HepG2 (cell line): Measurements from ENCODE around the gene EEA1. TPM values are rescaled to one million over a fixed set of nuclear protein-coding genes. Genes with fewer than 3 reads are reported as not detected.

ENCODE experiments used
- ARHGAP35 ChIP-seq: sonication (generic); formaldehyde crosslinking; IDR thresholded peaks from 2 replicates; pipeline ENCODE4 v1.9.0; 2022; ENCODE audit warnings: mild to moderate bottlenecking, inconsistent platforms, moderate library complexity, missing genetic modification reagents, borderline replicate concordance
- ATRX ChIP-seq: sonication (generic); formaldehyde crosslinking; IDR thresholded peaks from 2 replicates; pipeline ENCODE4 v1.4.0; 2020; ENCODE audit warnings: missing genetic modification reagents, borderline replicate concordance
- FOXC1 ChIP-seq: sonication (generic); formaldehyde crosslinking; IDR thresholded peaks from 2 replicates; pipeline ENCODE4 v1.8.0; 2022; ENCODE audit warnings: mild to moderate bottlenecking, missing genetic modification reagents, borderline replicate concordance
- GMEB2 ChIP-seq: IDR thresholded peaks from 2 replicates; pipeline ENCODE4 v1.6.1; 2016; ENCODE audit warnings: missing biosample characterization, missing genetic modification reagents, low read depth
- HNRNPL ChIP-seq: fragments of 200-400 bp; formaldehyde crosslinking; IDR thresholded peaks from 2 replicates; pipeline ENCODE4 v1.6.1; 2017; ENCODE audit warnings: mild to moderate bottlenecking, low read depth, low read length
- KAT2B ChIP-seq: fragments of 150-350 bp; IDR thresholded peaks from 2 replicates; pipeline ENCODE4 v1.6.1; 2014; ENCODE audit warnings: low read depth, low read length, borderline replicate concordance
- KAT8 ChIP-seq: IDR thresholded peaks from 2 replicates; pipeline ENCODE4 v1.6.1; 2016; ENCODE audit warnings: missing genetic modification reagents, missing compliant biosample characterization
- MLX ChIP-seq: IDR thresholded peaks from 2 replicates; pipeline ENCODE4 v1.6.1; 2016
- NFIC ChIP-seq: IDR thresholded peaks from 2 replicates; pipeline ENCODE4 v1.6.1; 2012; ENCODE audit warnings: mild to moderate bottlenecking, low read length, inconsistent platforms
- PCBP1 ChIP-seq: fragments of 200-400 bp; formaldehyde crosslinking; IDR thresholded peaks from 2 replicates; pipeline ENCODE4 v1.6.1; 2017; ENCODE audit warnings: mild to moderate bottlenecking, low read depth, low read length, borderline replicate concordance
- REST ChIP-seq, 2 experiments: IDR thresholded peaks; 2 replicates each; pipeline ENCODE4 v1.6.1; 2011 to 2012; ENCODE audit warnings: low read length in 2 of 2, borderline replicate concordance in 1 of 2, low read depth in 1 of 2, mild to moderate bottlenecking in 1 of 2, moderate library complexity in 1 of 2
- SMC3 ChIP-seq: IDR thresholded peaks from 2 replicates; pipeline ENCODE4 v1.6.1; 2011; ENCODE audit warnings: low read length, improper control_type of control experiment
- WIZ ChIP-seq: sonication (generic); formaldehyde crosslinking; IDR thresholded peaks from 2 replicates; pipeline ENCODE4 v1.5.1; 2020; ENCODE audit warnings: mild to moderate bottlenecking, missing genetic modification reagents
- ZBTB21 ChIP-seq: sonication (generic); formaldehyde crosslinking; IDR thresholded peaks from 2 replicates; pipeline ENCODE4 v1.4.0; 2020; ENCODE audit warnings: missing genetic modification reagents
- ZFP36 ChIP-seq: fragments of 150-350 bp; IDR thresholded peaks from 2 replicates; pipeline ENCODE4 v1.6.1; 2018; ENCODE audit warnings: borderline replicate concordance, low read length, low read depth; ENCODE audit not compliant: partially characterized antibody
- ZNF232 ChIP-seq: sonication (generic); formaldehyde crosslinking; IDR thresholded peaks from 2 replicates; pipeline ENCODE4 v1.4.0; 2020; ENCODE audit warnings: missing genetic modification reagents, borderline replicate concordance
- ZNF253 ChIP-seq: sonication (generic); formaldehyde crosslinking; IDR thresholded peaks from 2 replicates; pipeline ENCODE4 v1.8.0; 2022; ENCODE audit warnings: mild to moderate bottlenecking, missing genetic modification reagents, borderline replicate concordance
- ZNF282 ChIP-seq: fragments of 450-650 bp; IDR thresholded peaks from 2 replicates; pipeline ENCODE4 v1.6.1; 2018; ENCODE audit not compliant: partially characterized antibody
- ZNF331 ChIP-seq: sonication (generic); formaldehyde crosslinking; IDR thresholded peaks from 2 replicates; pipeline ENCODE4 v1.4.0; 2020; ENCODE audit warnings: missing genetic modification reagents
- ZNF432 ChIP-seq: sonication (generic); formaldehyde crosslinking; IDR thresholded peaks from 2 replicates; pipeline ENCODE4 v1.5.0; 2020; ENCODE audit warnings: missing genetic modification reagents, mild to moderate bottlenecking, borderline replicate concordance
- ZNF468 ChIP-seq: sonication (generic); formaldehyde crosslinking; IDR thresholded peaks from 2 replicates; pipeline ENCODE4 v1.8.0; 2022; ENCODE audit warnings: mild to moderate bottlenecking, moderate library complexity, missing genetic modification reagents
- ZNF564 ChIP-seq: sonication (generic); formaldehyde crosslinking; IDR thresholded peaks from 2 replicates; pipeline ENCODE4 v1.8.1; 2023; ENCODE audit warnings: mild to moderate bottlenecking, missing genetic modification reagents
- polyA plus RNA-seq, 8 experiments: library from polyadenylated mRNA; depleted of rRNA in 3 of 8; stranded (reverse) in 7 of 8; unstranded in 1 of 8; fragments of >200 nt; fragmentation: Illumina TruSeq in 4 of 8; extraction: Trizol in 4 of 8; gene quantifications; 2 replicates each; pipeline versions ENCODE4 v1.2.1 to v1.2.3, GENCODE V29; 2011 to 2016; ENCODE audit warnings: low read depth in 4 of 8, missing spikeins in 1 of 8, mixed read lengths in 1 of 8; ENCODE audit not compliant: insufficient read depth in 1 of 8
- total RNA-seq, 5 experiments: library from RNA; depleted of rRNA; stranded (reverse); fragments of >200 nt; fragmentation: Illumina TruSeq; extraction: Trizol; gene quantifications; 2 replicates each; pipeline ENCODE4 v1.2.3, GENCODE V29; 2016; ENCODE audit warnings: low read depth in 1 of 5

The EEA1 gene
- total and polyA plus RNA-seq, 2 of the 13 experiments (the other 11 are each of a cell fraction or from before 2014, with no cell fraction given): 5.0 to 19.3 TPM

GRCh38 chr12:92928962-92929915, at the start of gene EEA1 (continued):
- TF ChIP-seq KAT2B (no peak), ZNF232 (CRISPR knock-in tag) (peak; percentile 94), REST (IDR thresholded peaks at IDR 0.05; ENCODE audit: borderline replicate concordance in 1 of 2, low read depth in 1 of 2, low read length in 2 of 2) (peak in 1 of 2 experiments; percentile 53; a peak in 1 of 4 replicates), MLX (peak; percentile 62; the same call in 1 of the 2 replicates), ZNF253 (no peak; the same call in 1 of the 2 replicates), FOXC1 (CRISPR knock-in tag) (peak; percentile 96), KAT8 (CRISPR knock-in tag) (peak; percentile 93), ARHGAP35 (CRISPR knock-in tag) (peak; percentile 77; the same call in 1 of the 2 replicates), GMEB2 (CRISPR knock-in tag) (peak; percentile 66), HNRNPL (no peak), ZNF432 (CRISPR knock-in tag) (no peak), ZNF564 (CRISPR knock-in tag) (peak; percentile 93), ATRX (CRISPR knock-in tag) (no peak), ZNF468 (CRISPR knock-in tag) (0 out of 2 replicates have a peak, but pooled peaks have one; percentile 48), ZBTB21 (CRISPR knock-in tag) (peak; percentile 42; the same call in 1 of the 2 replicates), ZFP36 (no peak), ZNF282 (no peak), SMC3 (no peak), ZNF331 (CRISPR knock-in tag) (peak; percentile 89), WIZ (CRISPR knock-in tag) (peak; percentile 96; the same call in 1 of the 2 replicates), NFIC (no peak), PCBP1 (no peak)
